Psoas muscle (tissue), 8 donors: ENCODE results near the gene ZNF235. TPM values are rescaled to one million over a fixed set of nuclear protein-coding genes. Genes with fewer than 3 reads are reported as not detected.

Experiments
- ATAC-seq, 4 donors: fragments of 200-7000 bp; cut with Tn5 transposase; one replicate each; pipeline ENCODE4 v1.9.1; 2020; ENCODE audit warnings: moderate library complexity in 3 of 4, mild to moderate bottlenecking in 2 of 4
- DNase-seq, 2 donors: peaks; one replicate each; pipeline ENCODE4 v3.0.0-alpha.2; 2020
- H3K27ac ChIP-seq: fragments of 200-600 bp; one replicate; pipeline ENCODE4 v1.8.0; 2022
- H3K27me3 ChIP-seq, 3 donors: fragments of 200-600 bp in 1 of 3; one replicate each; pipeline versions ENCODE4 v1.6.1 to v1.8.0; 2013 to 2022; ENCODE audit warnings: low read length in 2 of 3, mild to moderate bottlenecking in 2 of 3, moderate library complexity in 1 of 3; ENCODE audit not compliant: insufficient read depth in 3 of 3
- H3K36me3 ChIP-seq, 2 donors: fragments of 200-600 bp in 1 of 2; one replicate each; pipeline versions ENCODE4 v1.6.1 to v1.8.0; 2013 to 2022; ENCODE audit warnings: low read depth in 1 of 2, mild to moderate bottlenecking in 1 of 2, moderate library complexity in 1 of 2; ENCODE audit not compliant: insufficient read depth in 1 of 2
- H3K4me1 ChIP-seq: fragments of 200-600 bp; one replicate; pipeline ENCODE4 v1.8.0; 2022
- H3K4me3 ChIP-seq: fragments of 200-600 bp; one replicate; pipeline ENCODE4 v1.8.0; 2022; ENCODE audit warnings: mild to moderate bottlenecking
- H3K9me3 ChIP-seq: fragments of 200-600 bp; one replicate; pipeline ENCODE4 v1.8.0; 2022
- CTCF ChIP-seq: fragments of 200-600 bp; IDR thresholded peaks from one replicate; pipeline ENCODE4 v1.8.0; 2022; ENCODE audit warnings: antibody characterized with exemption
- WGBS, 3 donors: extraction: QIAGEN DNeasy Blood & Tissue Kit; methylation state at CpG; one replicate each; pipeline versions ENCODE4 v1.1.6 to v1.1.7; 2013; 5-methylcytosine and 5-hydroxymethylcytosine counted together
- intact Hi-C, 2 donors: fragments of 100-400 bp; cut with DNase I; formaldehyde crosslinking; loops; one replicate each; pipeline versions ENCODE4 v1.11.0 to v1.14.2; 2022
- polyA plus RNA-seq, 3 donors: library from polyadenylated mRNA; stranded (reverse); fragments of 200-250 nt; gene quantifications; one replicate each; pipeline ENCODE4 v1.2.3, GENCODE V29; 2013
- total RNA-seq, 4 donors: library from RNA; stranded (reverse); fragmentation: NEBNext Ultra II Directional in 2 of 4; extraction: Animal tissue kit (Norgen Biotek cat#: 25700) in 2 of 4; gene quantifications; one replicate each; pipeline versions ENCODE4 v1.2.1 to v1.2.4, GENCODE V29; 2021 to 2023
- donor health status: healthy with polysubstance abuse.
- donor health status: DM: no; HTN: no; CAD: no; lungs with moderate emphysema.
- donor health status: Bipolar disorder and iron deficiency.
- donor health status: healthy.
- donor health status: DM: yes; HTN: yes; CAD: no.
- donor health status: DM: no; HTN: no; CAD: no.
- donor health status: DM: no; HTN: no; CAD: no.
- donor health status: DM: yes; HTN: yes; CAD: no.

Gene ZNF235
- total and polyA plus RNA-seq, 7 donors, result 1.1 to 3.2 (median 1.7) TPM

DNA sequence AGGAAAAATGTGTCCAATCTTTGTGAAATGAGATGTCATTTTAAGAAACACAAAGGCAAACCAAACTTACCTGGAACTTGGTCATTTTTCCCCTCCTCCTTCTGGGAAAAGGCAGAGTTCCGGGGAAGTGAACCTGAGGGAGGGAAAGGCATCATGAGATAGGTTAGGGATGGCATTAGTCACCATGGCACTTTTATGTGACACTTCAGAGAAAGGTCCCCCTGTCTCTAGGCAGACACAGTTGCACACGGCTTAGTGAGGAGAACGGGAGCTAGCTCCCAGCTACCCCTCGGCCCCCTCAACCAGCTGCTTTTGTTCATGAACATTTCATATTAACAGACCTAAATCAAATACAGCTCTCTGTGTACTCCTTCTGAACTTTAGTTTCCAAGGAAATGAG, 1.5 kb downstream of the ZNF235 start:
- H3K4me1 ChIP-seq, result peaks cover 3% of the 10 kb centered on the region
- ATAC-seq (no peak), DNase-seq (no peak)
- peaks cover 6 to 48% of the 10 kb centered on the region in 2 donors for H3K36me3 ChIP-seq
- H3K4me3 ChIP-seq, result peak overlapping the region; percentile 92
- H3K27ac ChIP-seq, result no peak overlapping the region
- intact Hi-C loops, result loop anchor here in 1 of 2 donors (10.0 kb wide), 2 partner anchors 139 to 249 kb away; partner anchors contain the start of genes ZNF223 and ZNF226
- H3K27me3 ChIP-seq, result no peaks in the 10 kb centered on the region
- no peak for TF ChIP-seq CTCF
- WGBS, 3 donors, result 50 to 61% (median 56%) methylated on average over 4 of the region's 4 CpGs
- peaks cover 30% of the 10 kb centered on the region for H3K9me3 ChIP-seq

GRCh38 chr19:44284968-44285367, 19.9 kb downstream of the ZNF235 start:
- Histone ChIP-seq H3K4me1 (no peaks in the 10 kb centered on the region), H3K4me3 (no peak overlapping the region), H3K27me3 (no peaks in the 10 kb centered on the region), H3K9me3 (peaks cover 80% of the 10 kb centered on the region), H3K27ac (no peak overlapping the region), H3K36me3 (peaks cover 23 to 40% of the 10 kb centered on the region in 2 donors)
- no peak for ATAC-seq
- DNase-seq, result no peak
- intact Hi-C loops, result no loop called here
- TF ChIP-seq CTCF, result no peak
- 89 to 94% (median 93%) methylated on average over 4 of the region's 4 CpGs for WGBS, 3 donors

GRCh38 chr19:44282846-44283245, 22.0 kb downstream of the ZNF235 start:
- H3K36me3 ChIP-seq, result peaks cover 10 to 19% of the 10 kb centered on the region in 2 donors
- no peak overlapping the region for H3K4me3 ChIP-seq
- H3K27me3 ChIP-seq, result no peaks in the 10 kb centered on the region
- WGBS, 3 donors, result 89 to 95% (median 94%) methylated on average over 3 of the region's 3 CpGs
- no peaks in the 10 kb centered on the region for H3K4me1 ChIP-seq
- ATAC-seq (no peak), DNase-seq (no peak)
- TF ChIP-seq CTCF, result no peak
- H3K9me3 ChIP-seq, result peaks cover 80% of the 10 kb centered on the region
- intact Hi-C loops, result no loop called here
- H3K27ac ChIP-seq, result no peak overlapping the region

DNA sequence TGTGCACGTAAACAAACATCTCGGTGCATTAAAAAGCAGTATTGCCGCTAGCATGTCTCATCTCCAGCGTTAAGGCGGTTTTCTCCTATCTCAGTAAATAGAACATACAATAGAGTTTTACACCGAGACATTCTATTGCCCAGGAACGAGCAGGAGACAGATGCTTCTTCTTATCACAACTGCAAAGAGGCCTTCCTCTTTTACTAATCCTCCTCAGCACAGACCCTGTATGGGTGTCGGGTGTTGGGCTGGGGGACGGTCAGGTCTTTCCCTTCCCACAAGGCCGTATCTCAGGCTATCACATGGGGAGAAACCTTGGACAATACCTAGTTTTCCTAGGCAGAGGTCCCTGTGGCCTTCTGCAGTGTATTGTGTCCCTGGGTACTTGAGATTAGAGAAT, 23.9 kb downstream of the ZNF235 start:
- H3K4me1 ChIP-seq, result no peaks in the 10 kb centered on the region
- 89 to 96% (median 95%) methylated on average over 10 of the region's 10 CpGs for whole genome bisulfite sequencing, 3 donors
- no peak overlapping the region for H3K4me3 ChIP-seq
- TF ChIP-seq CTCF, result no peak
- intact Hi-C loops, result no loop called here
- peaks cover 88% of the 10 kb centered on the region for H3K9me3 ChIP-seq
- no peak for ATAC-seq
- no peak for DNase-seq
- H3K27ac ChIP-seq, result no peak overlapping the region
- peaks cover 0 to 2% of the 10 kb centered on the region in 2 donors for H3K36me3 ChIP-seq
- no peaks in the 10 kb centered on the region for H3K27me3 ChIP-seq

- peaks cover 84% of the 10 kb centered on the region for H3K9me3 ChIP-seq
- no peak overlapping the region for H3K27ac ChIP-seq
- H3K36me3 ChIP-seq, result peaks cover 8 to 10% of the 10 kb centered on the region in 2 donors
- no peak overlapping the region for H3K4me3 ChIP-seq
- intact Hi-C loops, result no loop called here
- H3K4me1 ChIP-seq, result no peaks in the 10 kb centered on the region
- DNase-seq, result no peak
- 93 to 94% (median 94%) methylated on average over 4 of the region's 4 CpGs for WGBS, 3 donors
- no peaks in the 10 kb centered on the region for H3K27me3 ChIP-seq
- no peak for TF ChIP-seq CTCF
- no peak for ATAC-seq
These were observed 26.6 kb downstream of the ZNF235 start for GRCh38 chr19:44278181-44278690.
